ENCODE results near the gene ARFGAP1.

Gene ARFGAP1

DNA sequence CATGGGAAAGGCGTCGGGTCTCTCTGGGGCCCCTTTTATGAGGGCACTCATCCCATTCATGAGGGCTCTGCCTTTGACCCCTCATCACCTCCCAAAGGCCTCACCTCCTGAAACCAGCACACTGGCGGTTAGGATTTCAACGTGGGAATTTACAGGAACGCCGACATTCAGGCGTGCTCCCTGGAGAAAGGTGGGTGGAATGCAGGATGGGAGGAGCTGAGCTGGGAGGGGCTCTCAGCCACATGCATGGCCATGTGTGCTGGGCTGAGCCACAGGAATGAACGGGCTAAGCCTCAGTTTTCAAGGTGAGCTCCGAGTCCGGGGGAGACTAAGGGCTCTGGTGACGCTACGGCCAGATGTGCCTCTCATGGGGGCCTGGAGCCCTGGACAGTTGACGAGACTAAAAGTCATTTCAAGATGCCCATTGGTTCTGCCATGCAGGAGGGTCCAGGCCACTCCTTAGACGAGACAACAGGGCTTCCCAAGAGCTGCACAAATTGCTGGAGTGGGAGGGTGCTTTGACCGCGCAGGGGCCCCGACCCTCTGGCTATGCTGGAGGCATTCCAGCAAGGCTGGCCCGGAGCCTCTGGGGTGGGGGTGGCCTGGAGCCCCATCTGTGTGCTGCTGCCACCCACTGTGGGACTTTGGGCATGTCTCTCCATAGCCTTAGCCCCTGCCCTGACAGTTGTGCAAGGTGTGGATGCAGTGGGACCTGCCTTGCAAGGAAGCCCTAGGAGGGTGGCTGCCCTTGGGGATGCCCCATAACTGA lies 3.8 kb upstream of the ARFGAP1 start:
- DNase-seq (ENCODE audit: extremely low read depth, insufficient read length), result no peak
- TF ChIP-seq, protein P1, sequence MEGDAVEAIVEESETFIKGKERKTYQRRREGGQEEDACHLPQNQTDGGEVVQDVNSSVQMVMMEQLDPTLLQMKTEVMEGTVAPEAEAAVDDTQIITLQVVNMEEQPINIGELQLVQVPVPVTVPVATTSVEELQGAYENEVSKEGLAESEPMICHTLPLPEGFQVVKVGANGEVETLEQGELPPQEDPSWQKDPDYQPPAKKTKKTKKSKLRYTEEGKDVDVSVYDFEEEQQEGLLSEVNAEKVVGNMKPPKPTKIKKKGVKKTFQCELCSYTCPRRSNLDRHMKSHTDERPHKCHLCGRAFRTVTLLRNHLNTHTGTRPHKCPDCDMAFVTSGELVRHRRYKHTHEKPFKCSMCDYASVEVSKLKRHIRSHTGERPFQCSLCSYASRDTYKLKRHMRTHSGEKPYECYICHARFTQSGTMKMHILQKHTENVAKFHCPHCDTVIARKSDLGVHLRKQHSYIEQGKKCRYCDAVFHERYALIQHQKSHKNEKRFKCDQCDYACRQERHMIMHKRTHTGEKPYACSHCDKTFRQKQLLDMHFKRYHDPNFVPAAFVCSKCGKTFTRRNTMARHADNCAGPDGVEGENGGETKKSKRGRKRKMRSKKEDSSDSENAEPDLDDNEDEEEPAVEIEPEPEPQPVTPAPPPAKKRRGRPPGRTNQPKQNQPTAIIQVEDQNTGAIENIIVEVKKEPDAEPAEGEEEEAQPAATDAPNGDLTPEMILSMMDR (IDR thresholded peaks at IDR 0.05; ENCODE audit: insufficient read depth, low read length, poor library complexity, severe bottlenecking), result no peak
- no peak overlapping the region for H3K4me3 ChIP-seq (replicated peaks; ENCODE audit: low read depth, low read length)
- H3K27me3 ChIP-seq (replicated peaks; ENCODE audit: control insufficient read depth, insufficient read depth, low read length), result no peaks in the 10 kb centered on the region
- H3K36me3 ChIP-seq (ENCODE audit: control insufficient read depth, insufficient read depth, low read length), result no peaks in the 10 kb centered on the region

DNA sequence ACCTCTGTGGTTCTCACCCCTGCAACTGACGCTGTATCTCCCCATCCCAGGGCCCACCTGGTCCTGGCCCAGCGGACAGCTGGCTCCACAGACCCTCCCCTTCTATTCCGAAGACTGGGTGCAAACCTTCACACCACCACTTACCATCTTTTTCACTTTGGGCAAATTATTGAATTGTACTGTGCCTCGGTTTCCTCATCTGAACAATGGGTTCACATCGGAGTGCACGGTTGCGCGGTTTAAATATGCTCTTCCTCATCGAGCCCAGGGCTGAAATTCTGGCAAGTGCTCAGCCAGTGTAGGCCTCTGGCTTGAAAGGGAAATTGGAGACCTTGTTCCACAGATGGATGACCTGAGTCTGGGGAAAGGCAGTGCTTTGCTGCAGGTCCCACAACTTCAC lies 2.9 kb upstream of the ARFGAP1 start:
- Histone ChIP-seq H3K27me3 (replicated peaks; ENCODE audit: control insufficient read depth, insufficient read depth, low read length) (no peaks in the 10 kb centered on the region), H3K4me3 (replicated peaks; ENCODE audit: low read depth, low read length) (no peak overlapping the region), H3K36me3 (ENCODE audit: control insufficient read depth, insufficient read depth, low read length) (no peaks in the 10 kb centered on the region)
- TF ChIP-seq, protein P1 (IDR thresholded peaks at IDR 0.05; ENCODE audit: insufficient read depth, low read length, poor library complexity, severe bottlenecking), result no peak
- no peak for DNase-seq (ENCODE audit: extremely low read depth, insufficient read length)

DNA sequence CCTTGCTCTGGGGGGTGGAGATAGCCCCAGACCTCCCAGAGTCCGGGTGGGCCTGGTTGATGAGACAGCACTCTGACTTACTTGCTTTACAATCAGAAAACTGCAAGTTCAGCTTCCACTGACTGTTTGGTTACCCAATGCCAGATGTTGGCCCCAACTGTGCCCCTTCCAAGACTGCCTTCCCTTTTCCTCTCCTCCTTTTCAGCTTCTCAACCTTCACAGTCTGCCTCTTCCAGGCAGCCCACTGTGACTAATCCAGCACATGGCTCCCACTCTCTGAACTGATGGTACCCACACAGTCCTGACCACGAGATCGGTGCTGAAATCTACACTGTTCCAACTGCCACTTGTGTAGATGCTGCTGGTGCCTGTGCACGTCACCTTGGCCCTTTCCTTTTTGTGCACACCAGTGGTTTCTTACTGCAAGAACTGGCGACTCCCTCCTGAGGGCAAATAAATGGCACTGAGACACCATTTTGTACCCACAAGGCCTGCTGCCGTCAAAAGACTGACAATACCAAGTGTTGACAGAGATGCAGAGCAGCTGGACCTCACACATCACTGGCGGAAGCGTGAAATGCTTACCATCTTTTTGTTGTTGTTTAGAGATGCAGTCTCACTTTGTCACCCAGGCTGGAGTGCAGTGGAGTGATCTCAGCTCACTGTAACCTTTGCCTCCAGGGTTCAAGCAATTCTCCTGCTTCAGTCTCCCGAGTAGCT lies 1.8 kb upstream of the ARFGAP1 start:
- no peak overlapping the region for H3K4me3 ChIP-seq (replicated peaks; ENCODE audit: low read depth, low read length)

DNA sequence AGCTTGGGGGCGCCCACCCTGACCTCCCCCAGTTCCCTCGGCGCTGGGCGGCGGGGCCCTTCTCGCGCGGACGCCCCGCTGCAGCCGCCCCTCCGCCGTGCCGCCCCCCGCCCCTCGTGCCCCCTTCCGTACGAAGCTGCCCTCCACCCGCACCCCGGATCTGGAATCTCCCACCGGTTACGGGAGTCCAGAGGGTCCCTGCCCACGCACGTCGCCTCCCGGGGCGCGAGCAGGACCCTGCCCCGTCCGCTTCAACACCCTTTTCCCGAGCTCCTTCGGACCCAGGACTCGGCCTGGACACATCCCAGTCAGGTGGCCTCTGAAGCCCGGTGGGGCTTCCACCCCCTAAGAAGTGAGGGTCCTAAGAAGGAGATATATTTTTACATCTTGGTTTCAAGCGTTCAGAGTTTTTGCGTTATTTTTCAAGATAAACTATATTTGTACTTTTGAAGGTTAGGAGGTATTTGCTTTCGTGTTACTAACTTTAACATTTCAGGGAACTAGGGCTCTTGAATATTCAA lies 506 bp downstream of the ARFGAP1 start:
- peak overlapping the region; percentile 96 for H3K4me3 ChIP-seq (replicated peaks; ENCODE audit: low read depth, low read length)
- peaks cover 11% of the 10 kb centered on the region for H3K36me3 ChIP-seq (ENCODE audit: control insufficient read depth, insufficient read depth, low read length)
- no peaks in the 10 kb centered on the region for H3K27me3 ChIP-seq (replicated peaks; ENCODE audit: control insufficient read depth, insufficient read depth, low read length)
- TF ChIP-seq, protein P1 (IDR thresholded peaks at IDR 0.05; ENCODE audit: insufficient read depth, low read length, poor library complexity, severe bottlenecking), result no peak
- no peak for DNase-seq (ENCODE audit: extremely low read depth, insufficient read length)

More for the DNA sequence above, 1.8 kb upstream of the ARFGAP1 start:
- no peaks in the 10 kb centered on the region; the same call in 1 of the 2 replicates for H3K36me3 ChIP-seq (ENCODE audit: control insufficient read depth, insufficient read depth, low read length)
- no peaks in the 10 kb centered on the region for H3K27me3 ChIP-seq (replicated peaks; ENCODE audit: control insufficient read depth, insufficient read depth, low read length)
- no peak for DNase-seq (ENCODE audit: extremely low read depth, insufficient read length)
- TF ChIP-seq, protein P1 (IDR thresholded peaks at IDR 0.05; ENCODE audit: insufficient read depth, low read length, poor library complexity, severe bottlenecking), result no peak

DNA sequence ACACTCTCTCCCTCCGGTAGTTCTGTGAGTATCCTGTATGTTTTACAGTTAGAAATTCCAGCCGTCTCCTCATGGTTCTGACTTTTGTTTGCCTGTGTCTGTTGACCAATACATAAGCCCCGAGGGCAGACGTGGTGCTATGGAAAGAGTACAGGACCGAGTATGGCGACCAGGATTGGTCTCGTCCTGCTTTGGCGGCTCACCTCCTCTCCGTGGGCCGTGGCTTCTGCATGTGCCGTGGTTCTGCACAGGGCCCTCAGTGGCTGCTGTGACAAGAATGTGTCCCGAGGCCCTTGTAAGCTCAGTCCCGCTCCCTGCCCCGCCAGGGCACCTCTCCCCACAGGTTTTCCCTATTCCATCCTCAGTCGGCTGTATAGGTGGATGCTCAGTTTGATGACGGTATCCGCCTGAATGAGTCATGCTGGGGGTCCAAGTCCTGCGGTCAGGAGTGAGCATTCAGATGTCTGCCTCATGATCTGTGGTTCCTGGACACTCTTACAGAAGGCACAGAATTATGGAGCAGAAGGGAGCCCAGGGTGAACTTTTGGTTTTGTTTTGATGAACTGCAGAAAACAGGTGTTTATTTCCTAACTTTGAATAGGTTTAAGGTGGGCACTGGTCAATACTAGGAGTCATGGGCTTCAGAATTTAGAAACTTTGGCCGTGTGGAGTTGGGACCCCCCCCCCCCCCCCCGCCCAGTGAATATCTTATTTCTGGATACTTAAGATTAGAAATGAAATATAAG lies 1.2 kb downstream of the ARFGAP1 start:
- no peak for DNase-seq (ENCODE audit: extremely low read depth, insufficient read length)
- TF ChIP-seq, protein P1 (IDR thresholded peaks at IDR 0.05; ENCODE audit: insufficient read depth, low read length, poor library complexity, severe bottlenecking), result no peak
- H3K27me3 ChIP-seq (replicated peaks; ENCODE audit: control insufficient read depth, insufficient read depth, low read length), result no peaks in the 10 kb centered on the region
- peaks cover 14% of the 10 kb centered on the region for H3K36me3 ChIP-seq (ENCODE audit: control insufficient read depth, insufficient read depth, low read length)
- peak overlapping the region; percentile 96 for H3K4me3 ChIP-seq (replicated peaks; ENCODE audit: low read depth, low read length)
